NCI-H1417 (cell line): Measurements from ENCODE around the gene INPP5J.
"Not testable (repeated sequence)": the region's sequence is repeated elsewhere in the genome, so short reads cannot be mapped to it uniquely, and the experiment has no call there.

ENCODE experiments used
- DNase-seq, 3 experiments: peaks; one replicate each; lab custom pipeline; 2025; lab: John Stamatoyannopoulos, UW

Gene INPP5J

GRCh38 chr22:31086703-31087330 lies 35.9 kb upstream of the INPP5J start:
- DNase-seq, result no peak

GRCh38 chr22:31087744-31088215 lies 35.0 kb upstream of the INPP5J start:
- no peak for DNase-seq

GRCh38 chr22:31088233-31088986 lies 34.4 kb upstream of the INPP5J start:
- DNase-seq, result no peak

GRCh38 chr22:31089160-31090100 lies 33.3 kb upstream of the INPP5J start:
- peak in 1 of 3 experiments; percentile 12 for DNase-seq

GRCh38 chr22:31090217-31091085 lies 32.3 kb upstream of the INPP5J start:
- DNase-seq, result no peak

GRCh38 chr22:31091106-31091975 lies 31.4 kb upstream of the INPP5J start:
- no peak for DNase-seq

- no peak for DNase-seq
Observed at GRCh38 chr22:31092161-31092560, 30.6 kb upstream of the INPP5J start.

GRCh38 chr22:31093086-31093850 lies 29.5 kb upstream of the INPP5J start:
- no peak for DNase-seq

GRCh38 chr22:31094021-31094551 lies 28.7 kb upstream of the INPP5J start:
- DNase-seq, result no peak

- no peak for DNase-seq
Observed at GRCh38 chr22:31094741-31095140, 28.0 kb upstream of the INPP5J start.

- DNase-seq, result no peak
Observed at GRCh38 chr22:31095637-31096249, 27.0 kb upstream of the INPP5J start.

- DNase-seq, result no peak
Observed at GRCh38 chr22:31096657-31097279, 26.0 kb upstream of the INPP5J start.

GRCh38 chr22:31097539-31097938 lies 25.2 kb upstream of the INPP5J start:
- not testable (repeated sequence) for DNase-seq

- no peak for DNase-seq
Observed at GRCh38 chr22:31097941-31098631, 24.7 kb upstream of the INPP5J start.

GRCh38 chr22:31098632-31099110 lies 24.1 kb upstream of the INPP5J start:
- no peak for DNase-seq

GRCh38 chr22:31099386-31099785 lies 23.4 kb upstream of the INPP5J start:
- no peak for DNase-seq
